GM10847 (cell line): ENCODE data around the gene ADRA1B.

Experiments
- POLR2A ChIP-seq: IDR thresholded peaks from 2 replicates; pipeline ENCODE4 v1.6.1; 2011; ENCODE audit not compliant: insufficient read length; ENCODE audit errors: extremely low read depth

ADRA1B gene

GRCh38 chr5:159915904-159916840, at the start of gene ADRA1B:
TSS of gene ADRA1B (plus strand) at chr5:159916482. CDS start at chr5:159916906, 424 bp downstream.
- TF ChIP-seq POLR2A: no peak

- TF ChIP-seq POLR2A: no peak
Measured at GRCh38 chr5:159873680-159874079, 42.6 kb upstream of the ADRA1B start.

GRCh38 chr5:159874263-159874662, 42.0 kb upstream of the ADRA1B start:
- no peak for TF ChIP-seq POLR2A

- no peak for TF ChIP-seq POLR2A
Measured at GRCh38 chr5:159877016-159877415, 39.3 kb upstream of the ADRA1B start.

- no peak for TF ChIP-seq POLR2A
Measured at GRCh38 chr5:159877894-159878448, 38.3 kb upstream of the ADRA1B start.

GRCh38 chr5:159878988-159879471, 37.3 kb upstream of the ADRA1B start:
- no peak for TF ChIP-seq POLR2A

- no peak for TF ChIP-seq POLR2A
Measured at GRCh38 chr5:159880676-159881075, 35.6 kb upstream of the ADRA1B start.

GRCh38 chr5:159881967-159882366, 34.3 kb upstream of the ADRA1B start:
- no peak for TF ChIP-seq POLR2A

- TF ChIP-seq POLR2A: no peak
Measured at GRCh38 chr5:159883522-159883950, 32.7 kb upstream of the ADRA1B start.

GRCh38 chr5:159884917-159885620, 31.2 kb upstream of the ADRA1B start:
- no peak for TF ChIP-seq POLR2A

GRCh38 chr5:159886296-159886695, 30.0 kb upstream of the ADRA1B start:
- TF ChIP-seq POLR2A: no peak

GRCh38 chr5:159887050-159887449, 29.2 kb upstream of the ADRA1B start:
- no peak for TF ChIP-seq POLR2A

GRCh38 chr5:159888860-159889259, 27.4 kb upstream of the ADRA1B start:
- TF ChIP-seq POLR2A: no peak

GRCh38 chr5:159890141-159890540, 26.1 kb upstream of the ADRA1B start:
- no peak for TF ChIP-seq POLR2A

GRCh38 chr5:159891371-159891770, 24.9 kb upstream of the ADRA1B start:
- TF ChIP-seq POLR2A: no peak
